Astrocyte (in vitro differentiated cells and primary cell): ENCODE measurements around the gene KCNH2. TPM values are rescaled to one million over a fixed set of nuclear protein-coding genes. Genes with fewer than 3 reads are reported as not detected.
"Not testable (repeated sequence)": the region's sequence is repeated elsewhere in the genome, so short reads cannot be mapped to it uniquely, and the experiment has no call there.

Experiments
- DNase-seq: peaks from one replicate; pipeline ENCODE4 v3.0.0-alpha.2; 2010; ENCODE audit warnings: low read depth
- FAIRE-seq: peaks from 2 replicates; lab custom pipeline; 2011; peaks lifted over from hg19 to GRCh38; lab: Jason Lieb, UNC
- H2AFZ ChIP-seq: 2 replicates; pipeline ENCODE4 v1.6.0; 2012; ENCODE audit warnings: low read depth, low read length, inconsistent platforms
- H3K27ac ChIP-seq: 2 replicates; pipeline ENCODE4 v1.5.1; 2011; ENCODE audit warnings: low read depth, low read length, inconsistent platforms
- H3K27me3 ChIP-seq: 2 replicates; pipeline ENCODE4 v1.6.0; 2011; ENCODE audit warnings: low read length, inconsistent platforms; ENCODE audit not compliant: insufficient read depth
- H3K36me3 ChIP-seq: 2 replicates; pipeline ENCODE4 v1.5.1; 2011; ENCODE audit warnings: low read length, inconsistent platforms; ENCODE audit not compliant: insufficient read depth
- H3K4me1 ChIP-seq: 2 replicates; pipeline ENCODE4 v1.5.1; 2011; ENCODE audit warnings: low read length, inconsistent platforms; ENCODE audit not compliant: insufficient read depth
- H3K4me2 ChIP-seq: 2 replicates; pipeline ENCODE4 v1.6.0; 2012; ENCODE audit warnings: low read length, inconsistent platforms
- H3K4me3 ChIP-seq: 2 replicates; pipeline ENCODE4 v1.5.1; 2011; ENCODE audit warnings: low read depth, mild to moderate bottlenecking, low read length, inconsistent platforms; ENCODE audit not compliant: insufficient read depth
- H3K79me2 ChIP-seq: 2 replicates; pipeline ENCODE4 v1.6.0; 2012; ENCODE audit warnings: mild to moderate bottlenecking, low read length, inconsistent platforms; ENCODE audit not compliant: insufficient read depth
- H3K9ac ChIP-seq: 2 replicates; pipeline ENCODE4 v1.6.0; 2012; ENCODE audit warnings: mild to moderate bottlenecking, low read length, inconsistent platforms
- H3K9me3 ChIP-seq: 2 replicates; pipeline ENCODE4 v1.5.1; 2012; ENCODE audit warnings: low read depth, mild to moderate bottlenecking, low read length, inconsistent platforms; ENCODE audit not compliant: insufficient read depth
- H4K20me1 ChIP-seq: 2 replicates; pipeline ENCODE4 v1.6.0; 2012; ENCODE audit warnings: low read length, inconsistent platforms; ENCODE audit not compliant: insufficient read depth
- H3K27ac Mint-ChIP-seq: one replicate; pipeline ENCODE4 v1.8.0; 2021; ENCODE audit warnings: mild to moderate bottlenecking, mixed read lengths; ENCODE audit not compliant: unreplicated experiment
- H3K27me3 Mint-ChIP-seq: one replicate; pipeline ENCODE4 v1.8.0; 2021; ENCODE audit warnings: low read depth, mixed read lengths; ENCODE audit not compliant: unreplicated experiment
- H3K36me3 Mint-ChIP-seq: one replicate; pipeline ENCODE4 v1.8.0; 2021; ENCODE audit warnings: low read depth, mixed read lengths; ENCODE audit not compliant: unreplicated experiment
- H3K4me1 Mint-ChIP-seq: one replicate; pipeline ENCODE4 v1.8.0; 2021; ENCODE audit warnings: low read depth, mixed read lengths; ENCODE audit not compliant: unreplicated experiment
- H3K4me3 Mint-ChIP-seq: one replicate; pipeline ENCODE4 v1.8.0; 2021; ENCODE audit warnings: mild to moderate bottlenecking, moderate library complexity, mixed read lengths; ENCODE audit not compliant: unreplicated experiment
- H3K9me3 Mint-ChIP-seq: one replicate; pipeline ENCODE4 v1.8.0; 2021; ENCODE audit warnings: mild to moderate bottlenecking, mixed read lengths; ENCODE audit not compliant: unreplicated experiment
- CTCF ChIP-seq: IDR thresholded peaks from 2 replicates; pipeline ENCODE4 v1.5.1; 2011; ENCODE audit warnings: low read depth, mild to moderate bottlenecking, inconsistent platforms, low read length, moderate library complexity; ENCODE audit not compliant: insufficient read depth
- EZH2 ChIP-seq: IDR thresholded peaks from 2 replicates; pipeline ENCODE4 v1.6.1; 2012; ENCODE audit warnings: mild to moderate bottlenecking, low read length, inconsistent platforms; ENCODE audit not compliant: insufficient read depth
- total RNA-seq: library from RNA; stranded (reverse); gene quantifications from 2 replicates; pipeline ENCODE4 v1.2.1, GENCODE V29; 2021

KCNH2 gene
- total RNA-seq, 1 donor from 2014 or later = 4.6 TPM

GRCh38 chr7:150910996-150911422 lies 67.1 kb downstream of the KCNH2 start:
- H3K4me3 ChIP-seq = no peak overlapping the region
- peaks cover 12% of the 10 kb centered on the region for H3K27me3 ChIP-seq
- Mint-ChIP-seq H3K36me3 (no peaks in the 10 kb centered on the region), H3K4me3 (no peak overlapping the region), H3K9me3 (peaks cover 2% of the 10 kb centered on the region), H3K27me3 (peaks cover 55% of the 10 kb centered on the region), H3K27ac (no peak overlapping the region), H3K4me1 (no peaks in the 10 kb centered on the region)
- H3K4me2 ChIP-seq = no peak overlapping the region
- no peaks in the 10 kb centered on the region for H3K79me2 ChIP-seq
- TF ChIP-seq EZH2 (no peak), CTCF (no peak)
- no peak overlapping the region for H2AFZ ChIP-seq
- DNase-seq = no peak
- H3K36me3 ChIP-seq = no peaks in the 10 kb centered on the region
- no peaks in the 10 kb centered on the region for H4K20me1 ChIP-seq
- H3K9me3 ChIP-seq = no peaks in the 10 kb centered on the region
- FAIRE-seq = no peak
- H3K9ac ChIP-seq = no peak overlapping the region
- H3K27ac ChIP-seq = no peak overlapping the region
- H3K4me1 ChIP-seq = no peaks in the 10 kb centered on the region

DNA sequence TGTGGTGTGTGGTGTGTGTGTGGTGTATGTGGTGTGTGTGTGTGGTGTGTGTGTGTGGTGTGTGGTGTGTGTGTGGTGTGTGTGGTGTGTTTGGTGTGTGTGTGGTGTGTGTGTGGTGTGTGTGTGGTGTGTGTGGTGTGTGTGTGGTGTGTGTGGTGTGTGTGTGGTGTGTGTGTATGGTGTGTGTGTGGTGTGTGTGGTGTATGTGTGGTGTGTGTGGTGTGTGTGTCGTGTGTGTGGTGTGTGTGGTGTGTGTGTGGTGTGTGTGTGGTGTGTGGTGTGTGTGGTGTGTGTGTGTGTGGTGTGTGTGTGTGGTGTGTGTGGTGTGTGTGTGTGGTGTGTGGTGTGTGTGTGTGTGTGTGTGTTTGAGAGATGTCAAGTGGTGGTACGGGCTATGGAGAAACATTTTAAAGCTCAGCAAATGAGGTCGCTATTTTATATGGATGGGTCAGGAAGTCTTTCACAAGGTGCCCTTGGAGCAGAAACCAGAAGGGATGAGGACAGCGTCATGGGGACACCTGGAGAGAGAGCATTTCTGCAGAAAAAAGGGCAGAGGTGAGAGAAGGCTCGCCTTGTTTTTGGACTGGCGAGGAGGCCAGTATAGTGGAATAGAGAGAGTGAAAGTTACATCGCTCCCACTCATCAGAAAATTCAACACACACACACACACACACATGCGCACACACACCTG lies 67.7 kb downstream of the KCNH2 start:
- H3K27me3 ChIP-seq = peaks cover 12% of the 10 kb centered on the region
- H3K9me3 ChIP-seq, H3K4me3 ChIP-seq, H3K79me2 ChIP-seq, FAIRE-seq, H3K27ac ChIP-seq, H3K9me3 Mint-ChIP-seq, H3K36me3 Mint-ChIP-seq, H2AFZ ChIP-seq, H3K36me3 ChIP-seq, H3K4me1 ChIP-seq, H3K4me3 Mint-ChIP-seq, DNase-seq, H3K9ac ChIP-seq, H3K4me1 Mint-ChIP-seq, H4K20me1 ChIP-seq, H3K27ac Mint-ChIP-seq, H3K4me2 ChIP-seq: not testable (repeated sequence)
- H3K27me3 Mint-ChIP-seq = peaks cover 54% of the 10 kb centered on the region

DNA sequence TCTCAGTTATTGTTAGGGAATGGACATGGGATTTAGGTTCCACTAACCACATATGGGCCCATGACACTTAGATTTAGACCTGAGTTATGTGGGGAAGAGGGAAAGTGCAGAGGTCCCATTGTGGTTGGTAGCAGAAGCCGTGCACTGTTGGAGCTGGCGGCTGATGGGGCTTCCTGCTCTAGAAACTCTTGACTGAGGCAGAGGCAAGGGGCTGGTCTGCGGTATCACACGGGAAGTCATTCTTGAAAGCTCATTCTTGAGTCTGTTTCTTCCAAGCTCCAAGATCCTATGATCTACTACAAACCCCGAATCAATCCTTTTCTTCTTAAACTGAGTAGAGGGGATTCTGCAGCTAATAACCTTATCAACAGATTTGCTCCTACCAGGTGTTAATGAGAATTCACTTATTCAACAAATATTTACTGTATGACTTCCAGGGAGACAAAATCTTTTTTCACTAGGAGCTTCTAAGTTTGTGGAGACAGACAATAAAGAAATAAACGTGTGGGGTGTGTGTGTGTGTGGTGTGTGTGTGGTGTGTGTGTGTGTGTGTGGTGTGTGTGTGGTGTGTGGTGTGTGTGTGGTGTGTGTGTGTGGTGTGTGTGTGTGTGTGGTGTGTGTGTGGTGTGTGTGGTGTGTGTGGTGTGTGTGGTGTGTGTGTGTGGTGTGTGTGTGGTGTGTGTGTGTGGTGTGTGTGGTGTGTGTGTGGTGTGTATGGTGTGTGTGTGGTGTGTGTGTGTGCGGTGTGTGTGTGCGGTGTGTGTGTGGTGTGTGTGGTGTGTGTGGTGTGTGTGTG lies 68.7 kb downstream of the KCNH2 start:
- H3K36me3 Mint-ChIP-seq = no peaks in the 10 kb centered on the region
- Histone ChIP-seq H3K36me3 (no peaks in the 10 kb centered on the region), H3K27ac (no peak overlapping the region), H3K27me3 (peaks cover 12% of the 10 kb centered on the region), H3K4me2 (no peak overlapping the region), H3K9me3 (no peaks in the 10 kb centered on the region), H4K20me1 (no peaks in the 10 kb centered on the region), H2AFZ (no peak overlapping the region), H3K4me1 (peaks cover 1% of the 10 kb centered on the region), H3K79me2 (no peaks in the 10 kb centered on the region), H3K9ac (no peak overlapping the region), H3K4me3 (no peak overlapping the region)
- no peaks in the 10 kb centered on the region for H3K4me1 Mint-ChIP-seq
- no peak overlapping the region for H3K4me3 Mint-ChIP-seq
- H3K27ac Mint-ChIP-seq = no peak overlapping the region
- no peak for DNase-seq
- H3K9me3 Mint-ChIP-seq = peaks cover 2% of the 10 kb centered on the region
- no peak for FAIRE-seq
- H3K27me3 Mint-ChIP-seq = peaks cover 45% of the 10 kb centered on the region
- TF ChIP-seq CTCF (no peak), EZH2 (no peak)
